PC-3 (cell line): ENCODE data around the gene NPAT. TPM values are rescaled to one million over a fixed set of nuclear protein-coding genes. Genes with fewer than 3 reads are reported as not detected.
"Not testable (repeated sequence)": the region's sequence is repeated elsewhere in the genome, so short reads cannot be mapped to it uniquely, and the experiment has no call there.

Experiments
- ATAC-seq: fragments of 200-7000 bp; cut with Tn5 transposase; 2 replicates; pipeline ENCODE4 v1.9.1; 2020; ENCODE audit warnings: mild to moderate bottlenecking, moderate library complexity
- BruUV-seq: library from RNA; stranded (reverse); fragments of 400-500 nt; replicated peaks from 2 replicates; lab custom pipeline; 2021; lab: Mats Ljungman, UMichigan
- CTCF ChIA-PET: fragments of 300-600 bp; sonication (Branson Sonifier 250); formaldehyde crosslinking; loops from one replicate; lab custom pipeline; 2022; ENCODE audit warnings: antibody characterized with exemption; lab: Charles Lee
- POLR2A ChIA-PET: fragments of 300-600 bp; sonication (Branson Sonifier 250); formaldehyde crosslinking; loops from one replicate; lab custom pipeline; 2022; ENCODE audit warnings: antibody characterized with exemption; ENCODE audit not compliant: unreplicated experiment; lab: Charles Lee
- DNase-seq: peaks from one replicate; pipeline ENCODE4 v3.0.0-alpha.2; 2015
- H2AFZ ChIP-seq: fragments of 300-600 bp; sonication (generic); 2 replicates; pipeline ENCODE4 v1.6.0; 2016; ENCODE audit warnings: antibody characterized with exemption, low read length
- H3F3A ChIP-seq: fragments of 300-600 bp; sonication (generic); one replicate; pipeline ENCODE4 v1.6.0; 2017; ENCODE audit warnings: antibody characterized with exemption, low read length, control low read depth, mild to moderate bottlenecking; ENCODE audit not compliant: unreplicated experiment
- H3K27ac ChIP-seq: fragments of 300-600 bp; sonication (generic); 2 replicates; pipeline ENCODE4 v1.5.1; 2016; ENCODE audit warnings: mild to moderate bottlenecking, low read length
- H3K27me3 ChIP-seq: fragments of 300-600 bp; sonication (generic); 2 replicates; pipeline ENCODE4 v1.6.1; 2016; ENCODE audit warnings: low read length, mixed read lengths
- H3K36me3 ChIP-seq: fragments of 300-600 bp; sonication (generic); 2 replicates; pipeline ENCODE4 v1.6.1; 2016; ENCODE audit warnings: low read depth, mixed run types, low read length, mixed read lengths
- H3K4me1 ChIP-seq: fragments of 300-600 bp; sonication (generic); 2 replicates; pipeline ENCODE4 v1.5.1; 2016; ENCODE audit warnings: low read length; ENCODE audit not compliant: insufficient read depth
- H3K4me2 ChIP-seq: fragments of 300-600 bp; sonication (generic); 2 replicates; pipeline ENCODE4 v1.6.0; 2016; ENCODE audit warnings: low read length
- H3K4me3 ChIP-seq: fragments of 300-600 bp; sonication (generic); 2 replicates; pipeline ENCODE4 v1.5.1; 2016; ENCODE audit warnings: mild to moderate bottlenecking, low read length, mixed read lengths
- H3K79me2 ChIP-seq: fragments of 300-600 bp; sonication (generic); 2 replicates; pipeline ENCODE4 v1.6.1; 2017; ENCODE audit warnings: low read length, mixed read lengths
- H3K9ac ChIP-seq: fragments of 300-600 bp; sonication (generic); 2 replicates; pipeline ENCODE4 v1.6.0; 2016; ENCODE audit warnings: mild to moderate bottlenecking, low read length
- H3K9me2 ChIP-seq: fragments of 300-600 bp; sonication (generic); replicated peaks from 2 replicates; pipeline ENCODE4 v1.6.1; 2016; ENCODE audit warnings: mixed run types, low read length, mixed read lengths
- H3K9me3 ChIP-seq: fragments of 300-600 bp; sonication (generic); 2 replicates; pipeline ENCODE4 v1.6.1; 2016; ENCODE audit warnings: low read length, mixed read lengths
- H4K20me1 ChIP-seq: fragments of 300-600 bp; sonication (generic); 2 replicates; pipeline ENCODE4 v1.6.1; 2016; ENCODE audit warnings: low read length, mixed read lengths
- EZH2 ChIP-seq: fragments of 300-600 bp; sonication (generic); IDR thresholded peaks from one replicate; pipeline ENCODE4 v1.6.1; 2017; ENCODE audit warnings: antibody characterized with exemption, mild to moderate bottlenecking, low read length; ENCODE audit not compliant: unreplicated experiment
- EZH2phosphoT487 ChIP-seq: fragments of 300-600 bp; sonication (generic); IDR thresholded peaks from 2 replicates; pipeline ENCODE4 v1.6.1; 2018; ENCODE audit warnings: mild to moderate bottlenecking, antibody characterized with exemption, low read length, borderline replicate concordance
- intact Hi-C: fragments of 100-400 bp; cut with micrococcal nuclease; formaldehyde crosslinking; loops from 2 replicates; pipeline ENCODE4 v1.9.0; 2023
- total RNA-seq: library from RNA; depleted of rRNA; stranded (reverse); fragments of >200 nt; gene quantifications from 2 replicates; pipeline ENCODE4 v1.2.3, GENCODE V29; 2014
- TF ChIP-seq, protein P1 (sequence below): fragments of 300-600 bp; sonication (generic); conservative IDR thresholded peaks from 2 replicates; pipeline ENCODE4 v1.5.1; 2017; ENCODE audit warnings: antibody characterized with exemption, low read depth, mild to moderate bottlenecking, low read length

The NPAT gene
- total RNA-seq, 1 experiment from 2014 or later: 19.6 TPM

DNA sequence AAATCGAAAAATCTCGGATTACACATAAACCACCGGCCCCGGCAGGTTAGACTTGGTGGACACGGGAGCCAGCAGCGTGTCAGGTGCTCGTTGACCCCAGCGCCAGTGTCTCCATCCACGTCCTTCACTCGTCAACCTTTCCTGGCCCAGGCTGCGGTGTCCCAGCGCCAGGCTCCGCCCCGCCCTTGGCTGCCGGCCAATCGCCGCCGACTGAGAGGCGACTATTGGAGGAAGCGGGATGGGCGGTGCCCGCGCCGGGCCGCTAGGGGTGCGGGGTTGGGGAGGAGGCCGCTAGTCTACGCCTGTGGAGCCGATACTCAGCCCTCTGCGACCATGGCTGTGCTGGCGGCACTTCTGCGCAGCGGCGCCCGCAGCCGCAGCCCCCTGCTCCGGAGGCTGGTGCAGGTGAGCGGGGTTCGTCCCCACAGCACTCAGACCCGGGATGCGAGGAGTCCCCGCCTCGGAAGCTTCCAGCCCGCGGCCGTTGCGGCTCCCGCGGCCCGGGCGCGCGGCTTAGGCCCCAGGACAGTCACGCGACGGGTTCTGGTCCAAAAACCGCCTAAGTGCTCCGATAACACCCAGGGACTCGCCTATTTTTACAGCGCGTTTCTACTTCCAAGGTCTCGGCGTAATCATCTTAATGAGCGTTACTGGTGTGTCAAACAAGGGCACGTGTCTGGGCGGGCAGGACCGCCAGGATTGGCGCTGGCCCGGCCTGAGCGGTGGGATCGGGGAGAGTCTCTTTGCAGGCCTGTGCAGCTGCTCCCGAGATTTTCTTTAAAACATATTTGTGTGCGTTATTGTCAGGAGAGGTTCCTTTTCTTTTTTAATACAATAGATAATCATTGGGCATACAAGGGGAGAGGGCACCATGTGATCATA lies 100.9 kb downstream of the NPAT start, which contains the start of gene ACAT1:
Gene ACAT1, plus strand, starts transcription at position 294 of the 882 bp plus-strand sequence. Its CDS starts 40 bp downstream, at position 334.
- no peaks in the 10 kb centered on the region for H3F3A ChIP-seq
- intact Hi-C loops: loop anchor here (1.0 to 2.0 kb wide), 2 partner anchors 101 to 534 kb away; partner anchors contain the start of genes ATM and NPAT
- no peaks in the 10 kb centered on the region for H4K20me1 ChIP-seq
- TF ChIP-seq, protein P1, sequence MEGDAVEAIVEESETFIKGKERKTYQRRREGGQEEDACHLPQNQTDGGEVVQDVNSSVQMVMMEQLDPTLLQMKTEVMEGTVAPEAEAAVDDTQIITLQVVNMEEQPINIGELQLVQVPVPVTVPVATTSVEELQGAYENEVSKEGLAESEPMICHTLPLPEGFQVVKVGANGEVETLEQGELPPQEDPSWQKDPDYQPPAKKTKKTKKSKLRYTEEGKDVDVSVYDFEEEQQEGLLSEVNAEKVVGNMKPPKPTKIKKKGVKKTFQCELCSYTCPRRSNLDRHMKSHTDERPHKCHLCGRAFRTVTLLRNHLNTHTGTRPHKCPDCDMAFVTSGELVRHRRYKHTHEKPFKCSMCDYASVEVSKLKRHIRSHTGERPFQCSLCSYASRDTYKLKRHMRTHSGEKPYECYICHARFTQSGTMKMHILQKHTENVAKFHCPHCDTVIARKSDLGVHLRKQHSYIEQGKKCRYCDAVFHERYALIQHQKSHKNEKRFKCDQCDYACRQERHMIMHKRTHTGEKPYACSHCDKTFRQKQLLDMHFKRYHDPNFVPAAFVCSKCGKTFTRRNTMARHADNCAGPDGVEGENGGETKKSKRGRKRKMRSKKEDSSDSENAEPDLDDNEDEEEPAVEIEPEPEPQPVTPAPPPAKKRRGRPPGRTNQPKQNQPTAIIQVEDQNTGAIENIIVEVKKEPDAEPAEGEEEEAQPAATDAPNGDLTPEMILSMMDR: no peak
- no peak for TF ChIP-seq EZH2phosphoT487
- no peak for TF ChIP-seq EZH2
- CTCF ChIA-PET: no interaction called here
- ATAC-seq: peak; percentile 96
- no peaks in the 10 kb centered on the region for H3K36me3 ChIP-seq
- peaks cover 49% of the 10 kb centered on the region for H3K79me2 ChIP-seq
- POLR2A ChIA-PET: no interaction called here
- H3K4me1 ChIP-seq: peaks cover 24% of the 10 kb centered on the region
- peak within 1 kb of the TSS; percentile 89 for H3K4me2 ChIP-seq
- no TSS peak for BruUV-seq
- peak within 1 kb of the TSS; percentile 80 for H3K9ac ChIP-seq
- H3K27me3 ChIP-seq: no peaks in the 10 kb centered on the region
- DNase-seq: peak; percentile 98
- H3K9me3 ChIP-seq: no peaks in the 10 kb centered on the region
- peak within 1 kb of the TSS; percentile 74 for H3K4me3 ChIP-seq
- no peaks in the 10 kb centered on the region for H3K9me2 ChIP-seq
- H2AFZ ChIP-seq: peak within 1 kb of the TSS; percentile 90
- peak within 1 kb of the TSS; percentile 21 for H3K27ac ChIP-seq

DNA sequence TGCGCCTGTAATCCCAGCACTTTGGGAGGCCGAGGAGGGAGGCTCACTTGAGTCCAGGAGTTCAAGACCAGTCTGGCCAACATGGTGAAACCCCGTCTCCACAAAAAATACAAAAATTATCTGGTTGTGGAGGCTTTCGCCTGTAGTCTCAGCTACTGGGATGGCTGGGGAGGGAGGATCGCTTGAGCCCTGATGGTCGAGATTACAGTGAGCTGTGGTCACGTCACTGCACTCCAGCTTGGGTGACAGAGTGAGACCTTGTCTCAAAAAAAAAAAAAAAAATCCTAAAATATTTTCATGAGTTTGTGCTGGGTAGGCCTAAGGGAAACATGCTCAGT lies 101.5 kb downstream of the NPAT start:
- Histone ChIP-seq H3K4me2 (peak overlapping the region; percentile 89), H2AFZ (peak overlapping the region; percentile 90), H3K4me3 (peak overlapping the region; percentile 74), H3K79me2 (peaks cover 43% of the 10 kb centered on the region), H3K9ac (0 out of 2 replicates have a peak overlapping the region, but pooled peaks have one; percentile 80), H3K4me1 (peaks cover 28% of the 10 kb centered on the region)
- CTCF ChIA-PET, H3K9me2 ChIP-seq, H3K36me3 ChIP-seq, POLR2A ChIA-PET, H3F3A ChIP-seq, H3K9me3 ChIP-seq, DNase-seq, H3K27me3 ChIP-seq, ATAC-seq, H3K27ac ChIP-seq, H4K20me1 ChIP-seq: not testable (repeated sequence)
- intact Hi-C loops: loop anchor here (1.0 to 2.0 kb wide), 2 partner anchors 102 to 534 kb away; partner anchors contain the start of genes ATM and NPAT
- BruUV-seq: TSS peak; percentile 69

DNA sequence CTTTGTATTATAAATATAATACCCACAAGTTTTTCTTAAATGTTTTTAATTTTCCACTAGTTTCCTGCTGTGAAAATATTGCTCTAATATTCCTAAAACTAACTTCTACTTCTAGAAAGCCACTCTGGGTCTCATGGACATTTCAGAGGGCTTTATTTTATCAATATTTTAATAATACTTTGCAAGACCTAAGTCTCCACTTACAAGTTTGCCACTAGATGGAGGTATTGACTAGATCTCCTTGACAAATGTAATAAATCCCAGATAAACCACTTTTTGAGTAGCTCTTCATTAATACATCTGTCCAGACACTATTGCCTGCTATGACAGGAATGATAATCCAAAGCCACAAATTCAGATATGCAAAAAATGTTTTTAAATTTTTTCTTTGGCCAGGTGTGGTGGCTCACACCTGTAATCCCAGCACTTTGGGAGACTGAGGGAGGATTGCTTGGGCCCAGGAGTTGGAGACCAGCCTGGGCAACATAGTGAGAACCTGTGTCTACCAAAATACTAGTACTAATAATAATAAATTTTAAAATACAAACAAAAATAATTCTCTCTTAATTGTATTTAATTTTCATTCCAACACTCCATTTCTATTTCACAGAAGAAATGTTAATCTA lies 104.6 kb downstream of the NPAT start:
- TF ChIP-seq, protein P1: peak; percentile 82
- no peak for TF ChIP-seq EZH2
- no peak overlapping the region for H2AFZ ChIP-seq
- no peaks in the 10 kb centered on the region for H3F3A ChIP-seq
- no peak overlapping the region for H3K4me2 ChIP-seq
- H3K27me3 ChIP-seq: no peaks in the 10 kb centered on the region
- peaks cover 14% of the 10 kb centered on the region for H3K79me2 ChIP-seq
- ATAC-seq (no peak), DNase-seq (peak; percentile 73)
- no peak overlapping the region for H3K4me3 ChIP-seq
- intact Hi-C loops: loop anchor here (1.0 to 5.0 kb wide), 3 partner anchors 109 to 537 kb away; partner anchors contain the start of gene C11orf65
- no peak overlapping the region for H3K9ac ChIP-seq
- ChIA-PET POLR2A (no interaction called here), CTCF (interaction anchor here (0.5 to 1.0 kb wide), 3 partner anchors 105 to 554 kb away, joined by 3 to 5 read pairs (median 4); partner anchors contain the start of genes ATM, CUL5 and NPAT)
- H3K36me3 ChIP-seq: no peaks in the 10 kb centered on the region
- H3K27ac ChIP-seq: no peak overlapping the region
- H3K9me3 ChIP-seq: no peaks in the 10 kb centered on the region
- H3K4me1 ChIP-seq: peaks cover 29% of the 10 kb centered on the region
- no TSS peak for BruUV-seq
- no peaks in the 10 kb centered on the region for H4K20me1 ChIP-seq
- no peaks in the 10 kb centered on the region for H3K9me2 ChIP-seq
